ENCODE measurements around the gene TDRD10. TPM values are rescaled to one million over a fixed set of nuclear protein-coding genes. Genes with fewer than 3 reads are reported as not detected.

TDRD10 gene
- total RNA-seq, 4 donors from 2014 or later: 0.57 to 1.5 (median 0.83) TPM; not detected in 1

DNA sequence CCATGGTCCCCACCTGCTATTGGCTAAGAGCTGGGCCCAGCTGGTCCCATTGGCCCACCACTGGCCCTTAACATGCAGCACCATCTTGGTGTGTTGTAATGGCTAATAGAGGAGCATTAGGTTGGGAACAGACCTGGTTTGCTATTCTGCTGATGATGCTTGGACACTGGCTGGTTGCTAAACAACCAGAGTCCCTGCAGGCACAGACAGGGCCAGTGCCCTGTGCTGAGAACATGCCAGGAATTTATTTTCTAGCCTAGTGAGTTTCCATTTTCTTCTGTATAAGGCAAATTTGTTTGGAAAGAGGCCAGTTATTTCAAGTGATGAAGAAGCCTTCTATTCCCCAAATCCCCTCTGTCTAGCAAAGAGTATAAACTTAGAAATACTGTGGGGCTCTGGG, 42.9 kb upstream of the TDRD10 start:
- no peak for TF ChIP-seq POLR2A (IDR thresholded peaks at IDR 0.05)
- TF ChIP-seq, protein P1, sequence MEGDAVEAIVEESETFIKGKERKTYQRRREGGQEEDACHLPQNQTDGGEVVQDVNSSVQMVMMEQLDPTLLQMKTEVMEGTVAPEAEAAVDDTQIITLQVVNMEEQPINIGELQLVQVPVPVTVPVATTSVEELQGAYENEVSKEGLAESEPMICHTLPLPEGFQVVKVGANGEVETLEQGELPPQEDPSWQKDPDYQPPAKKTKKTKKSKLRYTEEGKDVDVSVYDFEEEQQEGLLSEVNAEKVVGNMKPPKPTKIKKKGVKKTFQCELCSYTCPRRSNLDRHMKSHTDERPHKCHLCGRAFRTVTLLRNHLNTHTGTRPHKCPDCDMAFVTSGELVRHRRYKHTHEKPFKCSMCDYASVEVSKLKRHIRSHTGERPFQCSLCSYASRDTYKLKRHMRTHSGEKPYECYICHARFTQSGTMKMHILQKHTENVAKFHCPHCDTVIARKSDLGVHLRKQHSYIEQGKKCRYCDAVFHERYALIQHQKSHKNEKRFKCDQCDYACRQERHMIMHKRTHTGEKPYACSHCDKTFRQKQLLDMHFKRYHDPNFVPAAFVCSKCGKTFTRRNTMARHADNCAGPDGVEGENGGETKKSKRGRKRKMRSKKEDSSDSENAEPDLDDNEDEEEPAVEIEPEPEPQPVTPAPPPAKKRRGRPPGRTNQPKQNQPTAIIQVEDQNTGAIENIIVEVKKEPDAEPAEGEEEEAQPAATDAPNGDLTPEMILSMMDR (IDR thresholded peaks at IDR 0.05): no peak
- no peak overlapping the region for H3K4me3 ChIP-seq (ENCODE audit: low read depth, poor library complexity, severe bottlenecking)
- DNase-seq (ENCODE audit: low spot score in 2 of 2): no peak
- intact Hi-C loops (cut with DNase I; ENCODE audit: low total_unique reads): no loop called here

DNA sequence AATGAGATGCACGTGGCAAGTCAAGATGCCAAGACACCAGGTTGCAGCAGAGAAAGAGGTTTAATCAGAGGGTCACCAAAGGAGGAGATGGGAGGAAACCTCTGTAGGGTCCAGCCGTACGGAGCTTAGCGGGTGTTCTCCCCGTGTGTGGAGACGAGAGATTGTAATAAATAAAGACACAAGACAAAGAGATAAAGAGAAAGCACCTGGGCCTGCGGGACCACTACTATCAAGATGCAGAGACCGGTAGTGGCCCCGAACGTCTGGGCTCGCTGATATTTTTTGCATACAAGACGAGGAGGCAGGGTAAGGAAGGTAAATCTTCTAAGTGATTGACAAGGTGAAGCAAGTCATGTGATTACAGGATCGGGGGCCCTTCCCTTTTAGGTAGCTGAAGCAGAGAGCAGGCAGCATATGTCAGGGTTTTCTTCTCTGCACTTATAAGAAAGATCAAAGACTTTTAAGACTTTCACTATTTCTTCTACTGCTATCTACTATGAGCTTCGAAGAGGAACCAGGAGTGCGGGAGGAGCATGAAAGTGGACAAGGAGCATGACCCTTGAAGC, 41.2 kb upstream of the TDRD10 start:
- TF ChIP-seq, protein P1 (IDR thresholded peaks at IDR 0.05): no peak
- TF ChIP-seq POLR2A (IDR thresholded peaks at IDR 0.05): no peak
- no peak overlapping the region for H3K4me3 ChIP-seq (ENCODE audit: low read depth, poor library complexity, severe bottlenecking)
- 79 to 84% methylated on average over 15 of the region's 15 CpGs for WGBS, 2 donors
- no peak for DNase-seq (ENCODE audit: low spot score in 2 of 2)
- intact Hi-C loops (cut with DNase I; ENCODE audit: low total_unique reads): no loop called here

GRCh38 chr1:154463512-154463990, 38.5 kb upstream of the TDRD10 start:
- intact Hi-C loops (cut with DNase I; ENCODE audit: low total_unique reads): no loop called here
- DNase-seq (ENCODE audit: low spot score in 2 of 2): peak; percentile 54 to 87
- H3K4me3 ChIP-seq (ENCODE audit: low read depth, poor library complexity, severe bottlenecking): no peak overlapping the region
- WGBS, 2 donors: 47 to 63% methylated on average over 4 of the region's 4 CpGs
- no peak for TF ChIP-seq POLR2A (IDR thresholded peaks at IDR 0.05)
- TF ChIP-seq, protein P1 (IDR thresholded peaks at IDR 0.05): no peak

GRCh38 chr1:154465621-154466195, 36.3 kb upstream of the TDRD10 start:
- H3K4me3 ChIP-seq (ENCODE audit: low read depth, poor library complexity, severe bottlenecking): no peak overlapping the region
- 65 to 74% methylated on average over 7 to 8 of the region's 8 CpGs for WGBS, 2 donors
- no peak for DNase-seq (ENCODE audit: low spot score in 2 of 2)
- intact Hi-C loops (cut with DNase I; ENCODE audit: low total_unique reads): no loop called here
- no peak for TF ChIP-seq POLR2A (IDR thresholded peaks at IDR 0.05)
- TF ChIP-seq, protein P1 (IDR thresholded peaks at IDR 0.05): no peak

DNA sequence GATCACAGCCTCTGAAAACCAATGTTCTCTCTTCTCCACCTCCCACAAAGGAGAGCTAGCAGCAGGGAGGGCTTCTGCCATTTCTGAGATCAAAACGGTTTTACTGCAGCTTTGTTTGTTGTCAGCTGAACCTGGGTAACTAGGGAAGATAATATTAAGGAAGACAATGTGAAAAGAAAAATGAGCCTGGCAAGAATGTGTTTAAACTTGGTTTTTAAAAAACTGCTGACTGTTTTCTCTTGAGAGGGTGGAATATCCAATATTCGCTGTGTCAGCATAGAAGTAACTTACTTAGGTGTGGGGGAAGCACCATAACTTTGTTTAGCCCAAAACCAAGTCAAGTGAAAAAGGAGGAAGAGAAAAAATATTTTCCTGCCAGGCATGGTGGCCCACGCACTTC, 35.8 kb upstream of the TDRD10 start:
- H3K4me3 ChIP-seq (ENCODE audit: low read depth, poor library complexity, severe bottlenecking): no peak overlapping the region
- TF ChIP-seq, protein P1 (IDR thresholded peaks at IDR 0.05): no peak
- TF ChIP-seq POLR2A (IDR thresholded peaks at IDR 0.05): no peak
- DNase-seq (ENCODE audit: low spot score in 2 of 2): no peak
- 61 to 65% methylated on average over 3 of the region's 3 CpGs for WGBS, 2 donors
- intact Hi-C loops (cut with DNase I; ENCODE audit: low total_unique reads): no loop called here

All from lower leg skin (tissue), 4 donors.